Measurements from ENCODE around the gene MAPK1IP1L.

MAPK1IP1L gene

GRCh38 chr14:55107766-55108554 lies 56.5 kb downstream of the MAPK1IP1L start (continued):
- TF ChIP-seq ZSCAN23 (tag by site-specific recombination; IDR thresholded peaks at IDR 0.05) (no peak), TCF7L2 (IDR thresholded peaks at IDR 0.05; ENCODE audit: borderline replicate concordance, low read depth, low read length) (no peak), SP2 (tag by site-specific recombination; IDR thresholded peaks at IDR 0.05) (peak; percentile 21), ZNF175 (tag by site-specific recombination; IDR thresholded peaks at IDR 0.05) (no peak)

- CTCF ChIA-PET, result no interaction called here
- no peaks in the 10 kb centered on the region for H3K9me3 ChIP-seq (ENCODE audit: control insufficient read depth, insufficient read depth, low read depth, low read length)
- POLR2A ChIA-PET, result interaction anchor here (0.6 to 0.7 kb wide), 2 partner anchors 26 to 610 kb away, joined by 3 to 4 read pairs; no protein-coding TSS in a partner anchor
- no peaks in the 10 kb centered on the region; the same call in 1 of the 2 replicates for H3K4me1 ChIP-seq (ENCODE audit: control insufficient read depth, insufficient read depth, low read length)
- TF ChIP-seq INSM2 (tag by site-specific recombination; IDR thresholded peaks at IDR 0.05) (no peak), ZNF174 (tag by site-specific recombination; IDR thresholded peaks at IDR 0.05) (no peak), ZNF133 (tag by site-specific recombination; IDR thresholded peaks at IDR 0.05) (no peak), ZNF426 (tag by site-specific recombination; IDR thresholded peaks at IDR 0.05) (no peak), ZNF623 (tag by site-specific recombination; IDR thresholded peaks at IDR 0.05) (no peak)
- H3K27ac ChIP-seq (ENCODE audit: extremely low read depth, low read depth, low read length), result no peak overlapping the region
- H3K4me3 ChIP-seq (ENCODE audit: low read depth, low read length), result no peak overlapping the region
- no peaks in the 10 kb centered on the region for H3K36me3 ChIP-seq (ENCODE audit: control insufficient read depth in 2 of 2, insufficient read depth in 1 of 2, low read length in 2 of 2)
Measured at GRCh38 chr14:55109836-55110235, 58.4 kb downstream of the MAPK1IP1L start.

- no peaks in the 10 kb centered on the region for H3K9me3 ChIP-seq (ENCODE audit: control insufficient read depth, insufficient read depth, low read depth, low read length)
- POLR2A ChIA-PET, result no interaction called here
- H3K27ac ChIP-seq (ENCODE audit: extremely low read depth, low read depth, low read length), result no peak overlapping the region
- CTCF ChIA-PET, result interaction anchor here (0.5 to 0.6 kb wide), 2 partner anchors 17 to 547 kb away, joined by 4 to 5 read pairs; no protein-coding TSS in a partner anchor
- no peaks in the 10 kb centered on the region; the same call in 1 of the 2 replicates for H3K4me1 ChIP-seq (ENCODE audit: control insufficient read depth, insufficient read depth, low read length)
- no peaks in the 10 kb centered on the region for H3K36me3 ChIP-seq (ENCODE audit: control insufficient read depth in 2 of 2, insufficient read depth in 1 of 2, low read length in 2 of 2)
- H3K4me3 ChIP-seq (ENCODE audit: low read depth, low read length), result no peak overlapping the region
- TF ChIP-seq ZNF521 (tag by site-specific recombination; IDR thresholded peaks at IDR 0.05), result no peak
- TF ChIP-seq GLI2 (tag by site-specific recombination; IDR thresholded peaks at IDR 0.05; ENCODE audit: borderline replicate concordance, low read depth), result no peak
- no peak for TF ChIP-seq YY2 (tag by site-specific recombination; IDR thresholded peaks at IDR 0.05)
- TF ChIP-seq ZNF830 (tag by site-specific recombination; IDR thresholded peaks at IDR 0.05; ENCODE audit: low read depth), result no peak
- no peak for TF ChIP-seq ZNF248 (tag by site-specific recombination; IDR thresholded peaks at IDR 0.05)
- no peak for TF ChIP-seq ZNF148 (tag by site-specific recombination; IDR thresholded peaks at IDR 0.05; ENCODE audit: borderline replicate concordance)
- TF ChIP-seq GFI1B (tag by site-specific recombination; IDR thresholded peaks at IDR 0.05), result no peak
- no peak for TF ChIP-seq ZNF416 (tag by site-specific recombination; IDR thresholded peaks at IDR 0.05)
- TF ChIP-seq, protein P1, sequence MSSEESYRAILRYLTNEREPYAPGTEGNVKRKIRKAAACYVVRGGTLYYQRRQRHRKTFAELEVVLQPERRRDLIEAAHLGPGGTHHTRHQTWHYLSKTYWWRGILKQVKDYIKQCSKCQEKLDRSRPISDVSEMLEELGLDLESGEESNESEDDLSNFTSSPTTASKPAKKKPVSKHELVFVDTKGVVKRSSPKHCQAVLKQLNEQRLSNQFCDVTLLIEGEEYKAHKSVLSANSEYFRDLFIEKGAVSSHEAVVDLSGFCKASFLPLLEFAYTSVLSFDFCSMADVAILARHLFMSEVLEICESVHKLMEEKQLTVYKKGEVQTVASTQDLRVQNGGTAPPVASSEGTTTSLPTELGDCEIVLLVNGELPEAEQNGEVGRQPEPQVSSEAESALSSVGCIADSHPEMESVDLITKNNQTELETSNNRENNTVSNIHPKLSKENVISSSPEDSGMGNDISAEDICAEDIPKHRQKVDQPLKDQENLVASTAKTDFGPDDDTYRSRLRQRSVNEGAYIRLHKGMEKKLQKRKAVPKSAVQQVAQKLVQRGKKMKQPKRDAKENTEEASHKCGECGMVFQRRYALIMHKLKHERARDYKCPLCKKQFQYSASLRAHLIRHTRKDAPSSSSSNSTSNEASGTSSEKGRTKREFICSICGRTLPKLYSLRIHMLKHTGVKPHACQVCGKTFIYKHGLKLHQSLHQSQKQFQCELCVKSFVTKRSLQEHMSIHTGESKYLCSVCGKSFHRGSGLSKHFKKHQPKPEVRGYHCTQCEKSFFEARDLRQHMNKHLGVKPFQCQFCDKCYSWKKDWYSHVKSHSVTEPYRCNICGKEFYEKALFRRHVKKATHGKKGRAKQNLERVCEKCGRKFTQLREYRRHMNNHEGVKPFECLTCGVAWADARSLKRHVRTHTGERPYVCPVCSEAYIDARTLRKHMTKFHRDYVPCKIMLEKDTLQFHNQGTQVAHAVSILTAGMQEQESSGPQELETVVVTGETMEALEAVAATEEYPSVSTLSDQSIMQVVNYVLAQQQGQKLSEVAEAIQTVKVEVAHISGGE (tag by site-specific recombination; conservative IDR thresholded peaks at IDR 0.05; ENCODE audit: low read depth), result no peak
- TF ChIP-seq HOXD13 (CRISPR knock-in tag; IDR thresholded peaks at IDR 0.05; ENCODE audit: borderline replicate concordance), result no peak
- TF ChIP-seq ZNF426 (tag by site-specific recombination; IDR thresholded peaks at IDR 0.05), result no peak
- TF ChIP-seq ZSCAN4 (tag by site-specific recombination; IDR thresholded peaks at IDR 0.05), result no peak
- TF ChIP-seq ZNF433 (tag by site-specific recombination; IDR thresholded peaks at IDR 0.05; ENCODE audit: low read depth), result no peak
- no peak for TF ChIP-seq SALL2 (tag by site-specific recombination; IDR thresholded peaks at IDR 0.05; ENCODE audit: borderline replicate concordance)
- TF ChIP-seq ZNF843 (tag by site-specific recombination; IDR thresholded peaks at IDR 0.05), result no peak
Measured at GRCh38 chr14:55111122-55111708, 59.8 kb downstream of the MAPK1IP1L start.
